ENCODE results near the gene PRSS8. TPM values are rescaled to one million over a fixed set of nuclear protein-coding genes. Genes with fewer than 3 reads are reported as not detected.

The PRSS8 gene
- 103 TPM for total RNA-seq
- long read RNA-seq, partial matches to known transcripts = 59 of 186 reads
- long read RNA-seq, other reads (novel, unspliced or antisense) = 125 of 186 reads

DNA sequence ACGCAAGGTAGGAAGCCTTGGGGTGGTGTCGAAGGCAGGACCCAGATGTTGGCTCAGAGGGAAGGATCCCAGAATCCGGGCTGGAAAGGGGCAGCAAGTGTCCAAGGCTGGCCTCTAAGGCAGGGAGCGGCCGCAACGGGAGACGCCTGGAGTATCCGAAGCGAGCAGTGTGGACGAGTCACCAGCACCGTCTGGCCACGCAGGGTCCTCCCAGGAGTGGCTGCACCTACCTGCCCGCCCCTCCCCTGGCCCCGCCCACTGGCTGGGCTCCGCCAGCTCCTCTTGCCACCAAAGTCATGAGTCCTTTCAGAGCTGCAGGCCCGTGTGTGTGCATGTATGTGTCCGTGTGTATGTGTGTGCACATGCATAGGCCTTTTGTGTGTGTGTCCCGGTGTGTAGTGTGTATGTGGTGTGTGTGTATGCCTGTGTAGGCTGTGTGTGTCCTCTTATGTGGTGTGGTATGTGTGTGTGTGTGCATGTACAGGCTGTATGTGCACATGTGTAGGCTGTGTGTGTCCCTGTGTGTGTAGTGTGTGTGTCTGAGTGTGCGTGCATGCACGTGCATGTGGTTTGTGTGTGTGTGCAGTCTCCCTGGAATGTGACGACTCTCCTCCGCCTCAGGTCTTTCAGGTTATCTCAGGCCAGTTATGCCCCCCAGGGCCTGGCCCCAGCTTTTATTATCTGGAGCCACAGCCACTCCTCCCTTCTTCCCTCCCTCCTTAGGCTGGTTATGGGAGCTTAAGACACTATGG is at the start of gene PRSS8:
Gene PRSS8 (minus strand): TSS at position 193 of the 752 bp plus-strand sequence. CDS start 229 bp downstream, outside the sequence.
- ATAC-seq = peak; percentile 71
- intact Hi-C loops (cut with DNase I) = no loop called here
- DNase-seq = peak; percentile 95
- H3K4me3 ChIP-seq = peak within 1 kb of the TSS; percentile 58
- H3K27ac ChIP-seq = peak within 1 kb of the TSS; percentile 81
- TF ChIP-seq, protein P1, sequence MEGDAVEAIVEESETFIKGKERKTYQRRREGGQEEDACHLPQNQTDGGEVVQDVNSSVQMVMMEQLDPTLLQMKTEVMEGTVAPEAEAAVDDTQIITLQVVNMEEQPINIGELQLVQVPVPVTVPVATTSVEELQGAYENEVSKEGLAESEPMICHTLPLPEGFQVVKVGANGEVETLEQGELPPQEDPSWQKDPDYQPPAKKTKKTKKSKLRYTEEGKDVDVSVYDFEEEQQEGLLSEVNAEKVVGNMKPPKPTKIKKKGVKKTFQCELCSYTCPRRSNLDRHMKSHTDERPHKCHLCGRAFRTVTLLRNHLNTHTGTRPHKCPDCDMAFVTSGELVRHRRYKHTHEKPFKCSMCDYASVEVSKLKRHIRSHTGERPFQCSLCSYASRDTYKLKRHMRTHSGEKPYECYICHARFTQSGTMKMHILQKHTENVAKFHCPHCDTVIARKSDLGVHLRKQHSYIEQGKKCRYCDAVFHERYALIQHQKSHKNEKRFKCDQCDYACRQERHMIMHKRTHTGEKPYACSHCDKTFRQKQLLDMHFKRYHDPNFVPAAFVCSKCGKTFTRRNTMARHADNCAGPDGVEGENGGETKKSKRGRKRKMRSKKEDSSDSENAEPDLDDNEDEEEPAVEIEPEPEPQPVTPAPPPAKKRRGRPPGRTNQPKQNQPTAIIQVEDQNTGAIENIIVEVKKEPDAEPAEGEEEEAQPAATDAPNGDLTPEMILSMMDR (IDR thresholded peaks at IDR 0.05) = no peak
- peaks cover 16% of the 10 kb centered on the region for H3K4me1 ChIP-seq
- H3K9me3 ChIP-seq = no peaks in the 10 kb centered on the region
- H3K36me3 ChIP-seq = peaks cover 13% of the 10 kb centered on the region
- H3K27me3 ChIP-seq = no peaks in the 10 kb centered on the region

DNA sequence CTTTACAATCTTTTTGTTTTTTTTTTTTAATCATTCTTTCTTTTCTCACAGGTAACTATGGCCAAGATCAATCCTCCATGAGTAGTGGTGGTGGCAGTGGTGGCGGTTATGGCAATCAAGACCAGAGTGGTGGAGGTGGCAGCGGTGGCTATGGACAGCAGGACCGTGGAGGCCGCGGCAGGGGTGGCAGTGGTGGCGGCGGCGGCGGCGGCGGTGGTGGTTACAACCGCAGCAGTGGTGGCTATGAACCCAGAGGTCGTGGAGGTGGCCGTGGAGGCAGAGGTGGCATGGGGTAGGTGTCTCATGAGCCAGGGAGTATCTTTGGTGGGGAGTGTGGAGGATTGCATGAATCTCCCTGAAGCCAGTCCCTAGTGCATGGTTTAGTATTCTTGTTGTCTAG is 49.4 kb upstream of the PRSS8 start:
- H3K4me3 ChIP-seq = no peak overlapping the region
- H3K4me1 ChIP-seq = peaks cover 21% of the 10 kb centered on the region
- intact Hi-C loops (cut with DNase I) = no loop called here
- ATAC-seq = no peak
- peaks cover 78% of the 10 kb centered on the region for H3K36me3 ChIP-seq
- H3K27ac ChIP-seq = no peak overlapping the region
- H3K27me3 ChIP-seq = no peaks in the 10 kb centered on the region
- TF ChIP-seq, protein P1 (IDR thresholded peaks at IDR 0.05) = no peak
- DNase-seq = no peak
- H3K9me3 ChIP-seq = no peaks in the 10 kb centered on the region

DNA sequence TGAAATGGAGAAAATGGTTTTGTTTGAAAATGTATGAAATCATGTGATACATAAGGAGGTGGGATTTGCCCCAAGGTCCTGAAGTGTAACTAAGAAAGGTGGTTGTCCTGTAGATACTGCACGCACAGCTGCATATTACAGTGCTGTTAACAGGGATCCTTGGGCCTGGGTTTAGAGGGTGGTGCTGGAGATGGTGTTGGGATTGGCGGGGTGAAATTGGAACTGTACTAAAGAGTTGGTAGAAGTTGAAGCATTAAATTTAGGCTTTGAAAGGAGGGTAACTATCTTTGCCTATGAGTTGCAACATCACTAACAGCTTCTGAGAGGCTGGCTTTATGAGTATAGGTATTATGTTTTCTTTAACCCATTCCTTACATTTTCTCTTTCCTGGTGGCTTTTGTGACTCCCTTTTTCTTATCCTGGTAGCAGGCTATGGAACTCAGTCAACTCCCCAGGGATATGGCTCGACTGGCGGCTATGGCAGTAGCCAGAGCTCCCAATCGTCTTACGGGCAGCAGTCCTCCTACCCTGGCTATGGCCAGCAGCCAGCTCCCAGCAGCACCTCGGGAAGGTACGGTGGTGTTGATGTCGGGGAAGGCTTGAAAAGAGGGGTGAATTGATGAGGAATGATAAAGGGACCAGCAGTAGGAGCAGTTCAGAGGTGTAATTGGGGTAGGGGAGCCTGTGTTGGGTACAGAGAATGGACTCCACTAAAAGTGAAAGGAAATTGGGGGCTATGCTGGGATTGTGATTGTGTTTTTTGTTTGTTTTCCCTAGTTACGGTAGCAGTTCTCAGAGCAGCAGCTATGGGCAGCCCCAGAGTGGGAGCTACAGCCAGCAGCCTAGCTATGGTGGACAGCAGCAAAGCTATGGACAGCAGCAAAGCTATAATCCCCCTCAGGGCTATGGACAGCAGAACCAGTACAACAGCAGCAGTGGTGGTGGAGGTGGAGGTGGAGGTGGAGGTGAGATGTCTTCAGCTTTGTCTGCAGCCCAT is 48.2 kb upstream of the PRSS8 start:
- TF ChIP-seq, protein P1 (IDR thresholded peaks at IDR 0.05) = no peak
- Histone ChIP-seq H3K4me1 (peaks cover 25% of the 10 kb centered on the region), H3K27me3 (no peaks in the 10 kb centered on the region), H3K9me3 (no peaks in the 10 kb centered on the region), H3K27ac (no peak overlapping the region), H3K4me3 (peak overlapping the region; percentile 83), H3K36me3 (peaks cover 66% of the 10 kb centered on the region)
- ATAC-seq = no peak
- intact Hi-C loops (cut with DNase I) = no loop called here
- no peak for DNase-seq

DNA sequence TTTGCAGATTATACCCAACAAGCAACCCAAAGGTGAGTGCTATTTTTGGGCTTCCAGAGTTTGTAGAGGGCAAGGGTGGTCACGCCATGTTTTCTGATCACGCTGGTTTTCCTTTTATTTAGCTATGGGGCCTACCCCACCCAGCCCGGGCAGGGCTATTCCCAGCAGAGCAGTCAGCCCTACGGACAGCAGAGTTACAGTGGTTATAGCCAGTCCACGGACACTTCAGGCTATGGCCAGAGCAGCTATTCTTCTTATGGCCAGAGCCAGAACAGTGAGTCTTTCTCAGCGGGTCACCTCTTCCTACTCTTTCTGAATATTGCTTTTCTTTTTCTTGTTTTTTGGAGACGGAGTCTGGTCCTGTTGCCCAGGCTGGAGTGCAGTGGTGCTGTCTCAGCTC is 46.9 kb upstream of the PRSS8 start:
- DNase-seq (no peak), ATAC-seq (no peak)
- TF ChIP-seq, protein P1 (IDR thresholded peaks at IDR 0.05) = no peak
- no peak overlapping the region for H3K27ac ChIP-seq
- H3K4me3 ChIP-seq = peak overlapping the region; percentile 83
- peaks cover 53% of the 10 kb centered on the region for H3K36me3 ChIP-seq
- no peaks in the 10 kb centered on the region for H3K27me3 ChIP-seq
- peaks cover 28% of the 10 kb centered on the region for H3K4me1 ChIP-seq
- intact Hi-C loops (cut with DNase I) = no loop called here
- H3K9me3 ChIP-seq = no peaks in the 10 kb centered on the region

DNA sequence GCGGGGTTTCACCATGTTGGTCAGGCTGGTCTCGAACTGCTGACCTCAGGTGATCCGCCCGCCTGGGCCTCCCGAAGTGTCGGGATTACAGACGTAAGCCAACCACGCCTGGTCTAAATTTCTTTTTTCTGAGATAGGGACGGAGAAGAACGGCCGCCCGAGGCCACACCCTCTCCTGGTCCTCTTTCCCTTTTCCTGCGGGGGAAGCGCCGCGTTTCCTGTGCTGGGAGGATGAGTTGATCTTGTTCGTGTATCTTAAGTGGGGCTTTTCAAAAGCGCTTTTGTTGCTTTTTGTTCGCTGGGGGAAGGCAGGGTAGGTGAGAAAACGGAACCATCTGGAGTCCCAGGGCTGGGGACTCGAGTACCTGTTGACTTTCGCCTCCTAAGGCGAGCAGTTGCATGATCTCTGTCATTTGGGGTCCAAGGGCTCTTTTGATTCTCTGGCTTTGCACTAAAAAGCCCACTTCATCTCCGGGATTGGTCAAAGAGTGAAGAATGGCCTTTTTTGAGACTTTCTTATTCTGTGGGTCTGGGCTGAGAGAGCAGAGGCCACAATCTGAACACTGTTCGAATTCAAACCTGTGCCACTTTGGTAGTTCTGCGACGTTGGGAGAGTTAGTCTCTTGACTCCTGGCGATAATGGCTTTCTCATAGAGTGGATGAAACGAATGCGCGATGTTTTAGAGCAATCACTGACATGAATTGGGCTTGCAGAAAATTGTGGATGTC is 45.7 kb upstream of the PRSS8 start:
- intact Hi-C loops (cut with DNase I) = no loop called here
- Histone ChIP-seq H3K9me3 (no peaks in the 10 kb centered on the region), H3K27me3 (no peaks in the 10 kb centered on the region), H3K36me3 (peaks cover 42% of the 10 kb centered on the region), H3K27ac (peak overlapping the region; percentile 96), H3K4me1 (peaks cover 33% of the 10 kb centered on the region), H3K4me3 (peak overlapping the region; percentile 83)
- no peak for ATAC-seq
- TF ChIP-seq, protein P1 (IDR thresholded peaks at IDR 0.05) = no peak
- DNase-seq = peak; percentile 71
